Muscle layer of colon (tissue), 2 donors: ENCODE results near the gene RAB36.
"Not testable (repeated sequence)": the region's sequence is repeated elsewhere in the genome, so short reads cannot be mapped to it uniquely, and the experiment has no call there.

Experiments
- H3K27ac ChIP-seq: one replicate; pipeline ENCODE4 v1.7.0; 2013; ENCODE audit warnings: low read depth, mild to moderate bottlenecking, low read length, moderate library complexity
- H3K27me3 ChIP-seq, 2 donors: one replicate each; pipeline ENCODE4 v1.7.0; 2013; ENCODE audit warnings: low read length in 2 of 2, mild to moderate bottlenecking in 2 of 2; ENCODE audit not compliant: insufficient read depth in 2 of 2, control insufficient read depth in 1 of 2
- H3K36me3 ChIP-seq: one replicate; pipeline ENCODE4 v1.7.0; 2013; ENCODE audit warnings: mild to moderate bottlenecking, low read length; ENCODE audit not compliant: insufficient read depth
- H3K4me1 ChIP-seq: one replicate; pipeline ENCODE4 v1.7.0; 2013; ENCODE audit warnings: mild to moderate bottlenecking, low read length; ENCODE audit not compliant: insufficient read depth
- H3K4me3 ChIP-seq, 2 donors: one replicate each; pipeline ENCODE4 v1.7.0; 2013; ENCODE audit warnings: low read length in 2 of 2, low read depth in 1 of 2, mild to moderate bottlenecking in 1 of 2, moderate library complexity in 1 of 2
- H3K9ac ChIP-seq: one replicate; pipeline ENCODE4 v1.7.0; 2013; ENCODE audit warnings: low read length
- H3K9me3 ChIP-seq: one replicate; pipeline ENCODE4 v1.7.0; 2013; ENCODE audit warnings: mild to moderate bottlenecking, low read length
- donor health status: abdominal sarcoma.
- donor health status: Adenocarcinoma of cecum.

Gene RAB36

GRCh38 chr22:23133922-23134321, 11.4 kb upstream of the RAB36 start:
- Histone ChIP-seq H3K4me3 (no peak overlapping the region), H3K9ac (no peak overlapping the region), H3K36me3 (no peaks in the 10 kb centered on the region), H3K27ac (no peak overlapping the region), H3K9me3 (no peaks in the 10 kb centered on the region), H3K27me3 (no peaks in the 10 kb centered on the region), H3K4me1 (no peaks in the 10 kb centered on the region)

DNA sequence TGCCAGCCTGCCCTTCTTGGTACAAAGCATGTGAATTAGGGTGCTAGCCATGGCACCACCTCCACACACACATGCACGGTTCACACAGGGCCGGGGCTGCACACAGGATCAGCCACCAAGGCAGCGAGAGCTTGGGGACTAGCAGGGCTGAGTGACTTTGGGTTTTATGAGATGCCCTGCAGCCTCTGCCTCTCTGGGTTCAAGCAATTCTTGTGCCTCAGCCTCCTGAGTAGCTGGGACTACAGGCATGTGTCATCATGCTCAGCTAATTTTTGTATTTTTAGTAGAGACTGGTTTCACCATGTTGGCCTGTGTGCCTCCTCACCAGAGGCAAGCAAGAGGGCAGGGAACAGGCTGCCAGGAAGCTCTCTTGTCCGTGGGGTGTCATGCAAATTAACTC, 8.3 kb upstream of the RAB36 start:
- not testable (repeated sequence) for H3K27me3 ChIP-seq, H3K4me1 ChIP-seq, H3K9ac ChIP-seq, H3K4me3 ChIP-seq, H3K27ac ChIP-seq, H3K36me3 ChIP-seq, H3K9me3 ChIP-seq

GRCh38 chr22:23137468-23137867, 7.8 kb upstream of the RAB36 start:
- no peak overlapping the region for H3K27ac ChIP-seq
- no peak overlapping the region for H3K9ac ChIP-seq
- H3K4me3 ChIP-seq, result no peak overlapping the region
- H3K36me3 ChIP-seq, result no peaks in the 10 kb centered on the region
- no peaks in the 10 kb centered on the region for H3K27me3 ChIP-seq
- H3K9me3 ChIP-seq, result no peaks in the 10 kb centered on the region
- peaks cover 7% of the 10 kb centered on the region for H3K4me1 ChIP-seq

GRCh38 chr22:23137905-23138561, 7.2 kb upstream of the RAB36 start:
- no peak overlapping the region for H3K27ac ChIP-seq
- no peaks in the 10 kb centered on the region for H3K9me3 ChIP-seq
- H3K27me3 ChIP-seq, result no peaks in the 10 kb centered on the region
- H3K9ac ChIP-seq, result no peak overlapping the region
- H3K4me1 ChIP-seq, result peaks cover 11% of the 10 kb centered on the region
- H3K4me3 ChIP-seq, result no peak overlapping the region
- no peaks in the 10 kb centered on the region for H3K36me3 ChIP-seq

- no peak overlapping the region for H3K9ac ChIP-seq
- no peaks in the 10 kb centered on the region for H3K36me3 ChIP-seq
- H3K9me3 ChIP-seq, result no peaks in the 10 kb centered on the region
- H3K4me3 ChIP-seq, result no peak overlapping the region
- H3K4me1 ChIP-seq, result peaks cover 11% of the 10 kb centered on the region
- H3K27me3 ChIP-seq, result no peaks in the 10 kb centered on the region
- H3K27ac ChIP-seq, result no peak overlapping the region
These were observed 6.5 kb upstream of the RAB36 start for GRCh38 chr22:23138584-23139435.

- Histone ChIP-seq H3K27me3 (no peaks in the 10 kb centered on the region), H3K9ac (no peak overlapping the region), H3K9me3 (no peaks in the 10 kb centered on the region), H3K4me3 (no peak overlapping the region), H3K27ac (no peak overlapping the region), H3K36me3 (no peaks in the 10 kb centered on the region), H3K4me1 (peaks cover 18% of the 10 kb centered on the region)
These were observed 4.9 kb upstream of the RAB36 start for GRCh38 chr22:23140385-23140784.

GRCh38 chr22:23142546-23143105, 2.7 kb upstream of the RAB36 start:
- no peak overlapping the region for H3K4me3 ChIP-seq
- H3K27me3 ChIP-seq, result no peaks in the 10 kb centered on the region
- peaks cover 29% of the 10 kb centered on the region for H3K4me1 ChIP-seq
- H3K9me3 ChIP-seq, result no peaks in the 10 kb centered on the region
- no peaks in the 10 kb centered on the region for H3K36me3 ChIP-seq
- no peak overlapping the region for H3K27ac ChIP-seq
- no peak overlapping the region for H3K9ac ChIP-seq

- H3K9ac ChIP-seq, result no peak overlapping the region
- no peak overlapping the region for H3K27ac ChIP-seq
- peaks cover 30% of the 10 kb centered on the region for H3K4me1 ChIP-seq
- no peaks in the 10 kb centered on the region for H3K36me3 ChIP-seq
- no peak overlapping the region for H3K4me3 ChIP-seq
- H3K27me3 ChIP-seq, result no peaks in the 10 kb centered on the region
- no peaks in the 10 kb centered on the region for H3K9me3 ChIP-seq
These were observed 2.2 kb upstream of the RAB36 start for GRCh38 chr22:23143119-23143518.

- peaks cover 30% of the 10 kb centered on the region for H3K4me1 ChIP-seq
- H3K36me3 ChIP-seq, result no peaks in the 10 kb centered on the region
- H3K9ac ChIP-seq, result no peak overlapping the region
- H3K4me3 ChIP-seq, result peak overlapping the region in 1 of 2 donors; percentile 64
- no peak overlapping the region for H3K27ac ChIP-seq
- H3K27me3 ChIP-seq, result no peaks in the 10 kb centered on the region
- no peaks in the 10 kb centered on the region for H3K9me3 ChIP-seq
These were observed 845 bp upstream of the RAB36 start for GRCh38 chr22:23144432-23144831.

DNA sequence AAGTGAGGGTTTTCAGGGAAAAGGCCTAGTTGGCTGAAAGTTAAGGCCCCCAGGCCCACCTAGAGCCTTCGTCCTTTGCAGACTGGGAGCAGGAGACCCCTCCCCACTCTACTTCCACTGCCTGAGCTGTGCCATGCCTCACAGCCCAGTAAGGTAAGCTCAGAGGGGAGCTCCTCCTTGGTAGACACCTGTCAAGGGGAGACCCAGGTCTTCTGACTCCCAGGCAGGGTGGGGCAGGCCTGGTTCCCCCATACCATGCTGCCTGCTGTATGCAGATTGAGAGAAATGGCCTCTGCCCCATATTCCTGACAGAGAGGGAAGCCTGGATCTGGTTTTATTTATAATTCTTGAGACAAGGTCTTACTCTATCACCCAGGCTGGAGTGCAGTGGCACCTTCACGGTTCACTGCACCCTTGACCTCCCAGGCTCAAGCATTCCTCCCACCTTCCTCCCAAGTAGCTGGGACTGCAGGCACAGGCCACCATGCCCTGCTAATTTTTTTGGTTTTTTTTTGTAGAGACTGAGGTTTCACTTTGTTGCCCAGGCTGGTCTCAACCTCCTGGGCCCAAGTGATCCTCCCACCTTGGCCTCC, 697 bp downstream of the RAB36 start:
- Histone ChIP-seq H3K4me3 (peak overlapping the region; percentile 24 to 64), H3K9ac (peak overlapping the region; percentile 58), H3K27ac (peak overlapping the region; percentile 72), H3K9me3 (no peaks in the 10 kb centered on the region), H3K4me1 (peaks cover 30% of the 10 kb centered on the region), H3K27me3 (no peaks in the 10 kb centered on the region), H3K36me3 (peaks cover 2% of the 10 kb centered on the region)

GRCh38 chr22:23146478-23147205, 1.4 kb downstream of the RAB36 start:
- Histone ChIP-seq H3K36me3 (peaks cover 7% of the 10 kb centered on the region), H3K27ac (no peak overlapping the region), H3K9me3 (no peaks in the 10 kb centered on the region), H3K27me3 (no peaks in the 10 kb centered on the region), H3K9ac (no peak overlapping the region), H3K4me1 (peaks cover 27% of the 10 kb centered on the region), H3K4me3 (no peak overlapping the region)
